GM12891 (cell line): ENCODE results near the gene NATD1.

Experiments
- DNase-seq: peaks from one replicate; pipeline ENCODE4 v3.0.0; 2011; ENCODE audit warnings: low spot score; ENCODE audit not compliant: insufficient read length
- FAIRE-seq: peaks from 2 replicates; lab custom pipeline; 2011; peaks lifted over from hg19 to GRCh38; lab: Jason Lieb, UNC
- PAX5 ChIP-seq: IDR thresholded peaks from 2 replicates; pipeline ENCODE4 v1.6.1; 2011; ENCODE audit warnings: low read length, moderate library complexity, mild to moderate bottlenecking; ENCODE audit not compliant: insufficient read depth, severe bottlenecking
- POLR2A ChIP-seq: IDR thresholded peaks from 2 replicates; pipeline ENCODE4 v1.6.1; 2011; ENCODE audit warnings: low read depth, low read length, control low read depth
- POLR2AphosphoS5 ChIP-seq: IDR thresholded peaks from 2 replicates; pipeline ENCODE4 v1.6.1; 2011; ENCODE audit warnings: low read depth, low read length, control low read depth
- POU2F2 ChIP-seq: IDR thresholded peaks from 2 replicates; pipeline ENCODE4 v1.6.1; 2011; ENCODE audit warnings: low read depth, mild to moderate bottlenecking, control low read depth, low read length, moderate library complexity
- SPI1 ChIP-seq: IDR thresholded peaks from 2 replicates; pipeline ENCODE4 v1.6.1; 2011; ENCODE audit warnings: low read depth, low read length, control low read depth
- TAF1 ChIP-seq: IDR thresholded peaks from 2 replicates; pipeline ENCODE4 v1.6.1; 2011; ENCODE audit warnings: low read depth, low read length, control low read depth

The NATD1 gene

DNA sequence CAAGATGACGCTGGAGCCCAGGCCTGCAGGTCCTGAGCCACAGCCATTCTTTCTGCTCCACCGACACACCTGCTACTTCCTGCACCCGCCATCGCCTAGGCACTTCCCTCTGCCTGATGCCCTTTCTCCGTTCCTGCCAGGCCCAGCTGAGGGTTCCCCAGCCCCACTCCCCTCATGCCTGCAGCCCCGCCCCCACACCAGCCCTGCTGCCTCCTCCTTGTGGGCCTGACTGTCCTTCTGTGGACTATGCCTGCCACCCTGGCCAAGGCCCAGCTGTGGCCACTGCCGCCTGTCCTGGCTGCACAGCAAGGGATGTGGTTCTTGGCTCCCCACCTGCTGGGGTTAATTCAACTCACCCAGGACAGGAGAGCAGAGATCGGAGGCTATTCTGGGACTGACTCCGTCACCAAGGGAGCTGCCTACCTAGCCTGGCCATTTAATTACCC lies 7.5 kb downstream of the NATD1 start:
- no peak for FAIRE-seq
- TF ChIP-seq POLR2AphosphoS5 (no peak), TAF1 (no peak), POU2F2 (no peak), POLR2A (no peak), SPI1 (no peak), PAX5 (no peak)
- no peak for DNase-seq

DNA sequence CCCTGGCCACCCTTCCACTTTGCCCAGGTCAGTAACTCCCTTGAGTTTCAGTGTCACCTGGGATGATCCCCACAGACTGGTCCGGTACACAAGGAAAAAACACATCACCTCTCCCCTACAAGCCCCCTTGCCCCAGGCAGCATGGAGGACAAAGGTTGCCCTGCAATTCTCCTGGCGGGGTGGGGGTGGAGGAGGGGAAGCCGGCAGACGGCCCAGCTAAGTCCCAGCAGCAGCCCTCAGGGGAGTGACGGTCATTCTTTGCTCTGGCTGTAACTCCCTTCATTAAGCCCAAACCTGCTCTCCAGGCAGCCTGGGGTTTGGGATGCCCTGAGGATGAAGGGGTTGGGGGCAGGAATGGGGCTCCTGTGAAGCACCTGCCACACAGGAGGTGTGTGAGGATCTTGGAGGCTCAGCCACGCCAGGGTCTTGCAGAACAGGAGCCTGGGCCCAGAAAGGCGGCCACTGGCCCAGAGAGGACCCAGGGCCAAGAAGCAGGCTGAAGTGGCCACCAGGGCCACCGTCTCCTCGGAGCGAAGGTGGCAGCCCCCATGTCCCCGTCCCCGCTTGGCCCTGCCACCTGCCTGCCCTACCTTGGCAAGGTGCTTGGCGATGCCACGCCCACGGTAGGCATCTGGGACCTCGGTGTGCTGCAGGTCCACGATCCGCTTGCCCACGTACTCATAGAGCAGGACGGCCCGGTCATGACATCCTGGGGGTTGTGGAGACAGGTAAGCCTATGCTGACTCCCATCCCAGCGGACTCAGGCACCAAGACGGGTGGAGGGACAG lies 9.5 kb downstream of the NATD1 start:
- no peak for TF ChIP-seq POLR2A
- no peak for TF ChIP-seq PAX5
- no peak for TF ChIP-seq POU2F2
- TF ChIP-seq TAF1, result no peak
- no peak for TF ChIP-seq SPI1
- TF ChIP-seq POLR2AphosphoS5, result no peak
- DNase-seq (no peak), FAIRE-seq (no peak)

DNA sequence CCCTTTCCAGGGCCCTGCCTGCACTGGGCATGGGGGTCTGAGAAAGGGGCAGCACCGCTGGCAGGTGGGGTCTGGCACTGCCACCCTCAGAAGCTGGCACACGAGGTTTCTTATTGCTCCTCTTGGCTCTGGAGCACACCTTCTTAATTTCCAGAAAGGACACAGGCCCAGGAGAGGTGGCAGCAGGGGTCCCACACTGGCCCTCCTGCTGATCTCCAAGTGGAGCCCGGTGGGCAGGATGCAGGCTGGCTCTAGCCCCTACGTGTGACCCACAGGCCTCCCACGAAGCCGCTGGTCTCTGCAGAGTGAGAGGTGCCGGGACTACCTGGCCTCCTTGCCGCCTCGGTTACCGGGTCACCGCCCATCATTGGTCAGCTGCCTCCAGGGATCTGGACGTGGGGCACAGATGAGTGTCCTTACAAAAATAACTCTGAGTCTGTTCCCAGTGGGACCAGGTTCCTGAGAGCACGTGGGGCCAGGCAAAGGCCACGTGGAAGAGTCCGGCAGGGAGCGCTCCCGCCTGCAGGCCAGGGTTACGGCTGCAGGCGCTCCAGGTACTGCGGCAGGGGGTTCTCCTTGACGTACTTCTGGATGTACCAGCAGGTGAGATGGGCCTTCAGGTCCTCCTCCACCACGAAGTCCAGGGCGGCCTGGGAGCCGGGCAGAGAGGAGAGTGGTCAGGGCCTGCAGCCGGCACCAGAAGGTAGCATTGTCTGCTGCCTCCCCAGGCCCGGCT lies 10.3 kb downstream of the NATD1 start:
- FAIRE-seq (no peak), DNase-seq (no peak)
- TF ChIP-seq POU2F2 (no peak), POLR2A (no peak), TAF1 (no peak), SPI1 (no peak), PAX5 (no peak), POLR2AphosphoS5 (no peak)

DNA sequence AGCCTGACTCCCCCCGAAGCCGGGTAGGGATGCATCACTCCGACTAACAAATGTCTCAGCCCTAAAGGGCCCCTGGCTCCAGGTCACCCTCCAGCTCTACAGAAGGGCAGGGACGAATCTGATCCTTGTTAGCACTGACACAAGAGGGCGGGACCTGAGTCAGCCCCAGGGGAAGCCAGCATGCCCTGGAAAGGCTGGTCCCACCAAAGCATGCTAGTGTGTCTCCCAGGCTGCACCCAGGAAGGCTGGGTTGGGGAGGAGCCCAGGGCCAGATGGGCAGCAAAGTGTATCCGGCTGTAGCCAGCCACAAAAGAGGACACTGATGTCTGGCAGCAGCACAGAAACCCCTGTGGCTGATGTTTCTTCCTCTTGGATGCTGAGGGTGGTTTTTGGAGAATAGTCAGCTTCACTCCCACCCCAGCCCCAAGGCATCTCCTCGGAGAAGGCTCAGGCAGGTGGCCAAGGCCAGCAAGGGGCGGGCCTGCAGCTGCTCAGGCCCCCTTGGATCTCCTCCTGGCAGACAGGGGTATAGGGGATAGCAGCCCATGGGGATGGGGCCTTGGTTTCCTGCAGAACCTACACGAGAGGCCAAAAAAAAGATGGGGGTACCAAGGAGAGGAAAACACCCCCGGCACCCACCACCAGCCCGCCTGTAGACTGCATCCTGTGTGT lies 11.0 kb downstream of the NATD1 start:
- no peak for TF ChIP-seq POLR2AphosphoS5
- TF ChIP-seq POLR2A, result no peak
- no peak for TF ChIP-seq SPI1
- no peak for TF ChIP-seq TAF1
- TF ChIP-seq PAX5, result no peak
- DNase-seq (no peak), FAIRE-seq (no peak)

DNA sequence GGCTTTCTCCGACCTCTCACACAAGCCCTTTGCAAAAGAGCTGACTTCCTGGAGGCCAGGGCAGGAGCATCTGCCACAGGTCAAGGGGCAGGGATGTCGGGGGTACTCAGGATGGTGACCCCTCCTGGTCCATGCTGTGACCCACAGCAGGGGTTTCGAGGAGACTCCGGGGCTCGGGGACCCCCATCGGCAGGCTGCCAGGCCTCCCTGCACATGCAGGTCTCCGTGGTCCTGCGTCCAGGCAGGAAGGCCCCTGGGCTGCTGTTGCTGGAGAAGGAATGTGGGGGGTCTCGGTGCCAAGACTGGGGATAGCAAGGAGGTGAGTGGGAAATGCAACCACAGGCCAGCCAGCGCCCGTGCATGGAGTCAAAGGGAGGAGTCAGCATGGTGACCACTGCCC lies 11.6 kb downstream of the NATD1 start:
- TF ChIP-seq POLR2AphosphoS5 (no peak), SPI1 (no peak), POU2F2 (no peak), POLR2A (no peak), TAF1 (no peak), PAX5 (no peak)
- FAIRE-seq (no peak), DNase-seq (no peak)

DNA sequence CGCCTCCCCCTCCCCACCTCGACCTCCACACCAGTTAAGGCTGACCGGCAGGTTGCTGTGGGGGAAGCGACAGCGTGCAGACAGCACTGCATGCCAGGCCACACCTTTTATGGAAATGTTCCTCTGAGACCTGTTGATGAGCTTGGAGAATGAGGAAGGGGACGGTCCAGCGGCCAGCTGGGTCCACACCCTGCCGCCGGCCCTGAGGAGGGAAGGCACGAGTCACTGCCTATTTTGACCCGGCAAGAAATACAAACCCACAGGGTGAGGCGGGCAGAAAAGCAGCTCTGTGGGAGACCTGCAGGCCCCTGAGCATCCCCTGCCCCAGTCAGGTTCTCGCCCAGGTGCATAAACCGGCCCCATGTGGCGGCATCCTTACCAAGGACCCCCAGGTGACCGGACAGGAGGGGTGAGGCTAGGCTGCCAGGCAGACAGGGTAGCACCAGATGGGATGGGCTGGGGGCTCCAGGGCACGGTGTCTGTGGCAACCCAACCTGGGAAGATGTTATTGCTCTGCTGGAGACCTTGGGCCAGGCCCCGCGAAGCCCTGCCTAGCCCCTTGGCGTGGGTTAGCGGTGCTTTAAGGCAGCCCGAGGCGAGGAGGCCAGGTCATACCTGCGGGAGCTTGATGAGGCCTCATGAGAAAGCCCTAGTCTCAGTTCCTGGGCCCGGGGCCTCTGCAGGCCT lies 12.7 kb downstream of the NATD1 start:
- no peak for TF ChIP-seq TAF1
- no peak for TF ChIP-seq POLR2A
- TF ChIP-seq SPI1, result no peak
- TF ChIP-seq POLR2AphosphoS5, result no peak
- no peak for TF ChIP-seq POU2F2
- TF ChIP-seq PAX5, result no peak
- no peak for FAIRE-seq
- DNase-seq, result no peak

DNA sequence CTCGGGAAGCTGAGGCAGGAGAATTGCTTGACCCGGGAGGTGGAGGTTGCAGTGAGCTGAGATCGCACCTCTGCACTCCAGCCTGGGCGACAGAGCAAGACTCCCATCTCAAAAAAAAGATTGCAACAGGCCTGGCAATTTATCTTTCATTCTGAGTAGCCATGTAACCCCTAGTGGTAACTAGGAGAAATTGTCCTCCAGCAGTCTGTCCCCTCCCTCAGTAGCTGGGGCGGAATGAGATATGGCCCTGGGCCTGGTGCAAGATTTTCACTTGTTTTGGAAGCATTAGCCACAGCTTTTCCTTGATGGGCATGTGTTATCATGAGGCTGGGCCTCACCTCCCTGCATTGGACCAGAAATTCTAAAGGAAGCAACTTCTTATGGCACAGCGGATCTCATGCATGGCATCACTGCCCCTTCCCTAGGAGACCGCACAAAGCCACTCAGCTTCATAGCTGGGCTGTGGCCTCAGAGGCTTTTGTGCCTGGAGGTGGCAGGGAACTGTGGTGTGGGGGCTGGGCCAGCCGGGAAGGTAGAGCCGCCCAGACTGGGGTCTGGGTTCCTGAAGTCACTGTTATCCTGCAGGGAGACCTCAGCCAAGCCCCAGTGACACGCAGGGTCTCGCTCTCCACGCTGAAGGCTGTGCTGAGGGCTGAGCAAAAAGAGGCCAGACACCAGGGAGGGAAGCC lies 13.4 kb downstream of the NATD1 start:
- no peak for TF ChIP-seq SPI1
- no peak for TF ChIP-seq TAF1
- no peak for TF ChIP-seq PAX5
- no peak for TF ChIP-seq POLR2A
- no peak for TF ChIP-seq POU2F2
- TF ChIP-seq POLR2AphosphoS5, result no peak
- DNase-seq (peak; percentile 73), FAIRE-seq (no peak)

DNA sequence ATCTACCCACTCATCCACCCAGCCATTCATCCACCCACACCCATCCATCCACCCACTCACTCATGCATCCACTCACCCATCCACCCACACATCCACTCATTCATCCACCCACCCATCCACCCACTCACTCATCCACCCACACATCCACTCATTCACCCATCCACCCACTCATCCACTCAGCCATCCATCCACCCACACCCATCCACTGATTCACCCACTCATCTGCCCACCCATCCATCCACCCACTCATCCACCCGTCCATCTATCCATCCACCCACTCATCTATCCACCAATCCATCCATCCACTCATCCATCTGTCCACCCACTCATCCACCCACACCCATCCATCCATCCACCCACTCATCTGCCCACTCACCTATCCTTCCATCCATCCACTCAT lies 17.3 kb downstream of the NATD1 start:
- TF ChIP-seq TAF1 (no peak), SPI1 (no peak), PAX5 (no peak), POLR2AphosphoS5 (no peak), POU2F2 (no peak)
- DNase-seq, result no peak
- no peak for FAIRE-seq
